H1 (cell line): ENCODE results near the gene SRGAP3. TPM values are rescaled to one million over a fixed set of nuclear protein-coding genes. Genes with fewer than 3 reads are reported as not detected.
A peak's percentile ranks its signal among the peaks of the same experiment; 100 is the strongest.

Experiments used
- CTCF ChIA-PET: fragments of 300-600 bp; sonication (Branson Sonifier 250); formaldehyde crosslinking; loops from one replicate; lab custom pipeline; 2021; ENCODE audit not compliant: partially characterized antibody; lab: Charles Lee
- POLR2A ChIA-PET: fragments of 300-600 bp; sonication (Branson Sonifier 250); formaldehyde crosslinking; loops from one replicate; lab custom pipeline; 2021; ENCODE audit warnings: inconsistent platforms; ENCODE audit not compliant: partially characterized antibody; lab: Charles Lee
- DNase-seq, 2 experiments: peaks; one replicate each; pipeline versions ENCODE4 v3.0.0 to v3.0.0-alpha.2; 2010 to 2022; ENCODE audit warnings: low spot score in 2 of 2, low read depth in 1 of 2, mixed read lengths in 1 of 2
- FAIRE-seq: peaks from 2 replicates; lab custom pipeline; 2011; peaks lifted over from hg19 to GRCh38; lab: Jason Lieb, UNC
- H2AFZ ChIP-seq: 2 replicates; pipeline ENCODE4 v1.8.1; 2012; ENCODE audit warnings: low read length, inconsistent platforms
- H2AK5ac ChIP-seq: 2 replicates; pipeline ENCODE4 v1.6.1; 2013; ENCODE audit warnings: low read depth, low read length
- H2BK120ac ChIP-seq: replicated peaks from 2 replicates; pipeline ENCODE3; 2013; ENCODE audit warnings: low read depth, low read length, inconsistent platforms
- H2BK12ac ChIP-seq: 2 replicates; pipeline ENCODE4 v1.6.1; 2013; ENCODE audit warnings: low read depth, low read length
- H2BK15ac ChIP-seq: 2 replicates; pipeline ENCODE4 v1.6.1; 2013; ENCODE audit warnings: low read length
- H2BK20ac ChIP-seq: 2 replicates; pipeline ENCODE4 v1.6.1; 2013; ENCODE audit warnings: low read length
- H2BK5ac ChIP-seq: 2 replicates; pipeline ENCODE4 v1.6.1; 2013; ENCODE audit warnings: low read depth, low read length
- H3K14ac ChIP-seq: 2 replicates; pipeline ENCODE4 v1.6.1; 2013; ENCODE audit warnings: inconsistent platforms; ENCODE audit not compliant: insufficient read length
- H3K18ac ChIP-seq: 2 replicates; pipeline ENCODE4 v1.6.1; 2013; ENCODE audit warnings: low read length; ENCODE audit errors: extremely low read depth
- H3K23ac ChIP-seq: 2 replicates; pipeline ENCODE4 v1.6.1; 2013; ENCODE audit warnings: inconsistent platforms; ENCODE audit not compliant: insufficient read length
- H3K23me2 ChIP-seq: 2 replicates; pipeline ENCODE4 v1.6.1; 2013; ENCODE audit warnings: low read depth, low read length
- H3K27ac ChIP-seq: 2 replicates; pipeline ENCODE4 v1.6.1; 2011; ENCODE audit warnings: low read depth, low read length, inconsistent platforms
- H3K27me3 ChIP-seq, 4 experiments: replicated peaks in 1 of 4; 1 replicate in 1 of 4; 2 replicates in 3 of 4; pipeline versions ENCODE4 v1.6.1 to v1.8.1; 2011 to 2013; ENCODE audit warnings: low read length in 3 of 4, mild to moderate bottlenecking in 3 of 4, inconsistent platforms in 2 of 4, mixed read lengths in 2 of 4, moderate library complexity in 1 of 4; ENCODE audit not compliant: control insufficient read depth in 3 of 4, insufficient read depth in 3 of 4; ENCODE audit errors: extremely low read depth in 1 of 4
- H3K36me3 ChIP-seq, 4 experiments: 2 replicates each; pipeline versions ENCODE4 v1.6.1 to v1.8.1; 2011 to 2013; ENCODE audit warnings: mild to moderate bottlenecking in 4 of 4, low read length in 3 of 4, moderate library complexity in 2 of 4, control low read depth in 1 of 4, inconsistent platforms in 1 of 4; ENCODE audit not compliant: insufficient read depth in 4 of 4, control insufficient read depth in 2 of 4
- H3K4ac ChIP-seq: replicated peaks from 2 replicates; pipeline ENCODE3; 2013; ENCODE audit warnings: low read length, low read depth, mixed read lengths, inconsistent platforms; ENCODE audit not compliant: insufficient read length
- H3K4me1 ChIP-seq, 4 experiments: replicated peaks in 1 of 4; 1 replicate in 1 of 4; 2 replicates in 3 of 4; pipeline versions ENCODE4 v1.6.1 to v1.8.1; 2011 to 2013; ENCODE audit warnings: low read length in 3 of 4, inconsistent platforms in 2 of 4, mixed read lengths in 1 of 4; ENCODE audit not compliant: insufficient read depth in 4 of 4, control insufficient read depth in 3 of 4
- H3K4me2 ChIP-seq, 2 experiments: 2 replicates each; pipeline versions ENCODE4 v1.6.1 to v1.8.1; 2011 to 2013; ENCODE audit warnings: low read depth in 2 of 2, low read length in 2 of 2, control low read depth in 1 of 2, inconsistent platforms in 1 of 2, mild to moderate bottlenecking in 1 of 2; ENCODE audit not compliant: insufficient read depth in 1 of 2
- H3K4me3 ChIP-seq, 4 experiments: fragments of 200-600, 300-600 bp in 1 of 4; sonication (generic), shearing (Covaris generic), sonication (Bioruptor Twin) in 1 of 4; 2 replicates each; pipeline versions ENCODE4 v1.5.1 to v1.8.1; 2011 to 2016; ENCODE audit warnings: low read length in 4 of 4, low read depth in 3 of 4, control low read depth in 2 of 4, inconsistent platforms in 2 of 4, mild to moderate bottlenecking in 2 of 4, mixed read lengths in 1 of 4, moderate library complexity in 1 of 4; ENCODE audit not compliant: insufficient read depth in 2 of 4; ENCODE audit errors: extremely low read depth in 1 of 4
- H3K56ac ChIP-seq: replicated peaks from 2 replicates; pipeline ENCODE3; 2013; ENCODE audit warnings: low read depth, mild to moderate bottlenecking, mixed read lengths, low read length, inconsistent platforms; ENCODE audit not compliant: insufficient read length
- H3K79me1 ChIP-seq: 2 replicates; pipeline ENCODE4 v1.6.1; 2013; ENCODE audit warnings: low read depth, low read length, control low read depth
- H3K79me2 ChIP-seq, 2 experiments: 2 replicates each; pipeline versions ENCODE4 v1.6.1 to v1.8.1; 2012 to 2013; ENCODE audit warnings: low read length in 2 of 2, mild to moderate bottlenecking in 2 of 2, inconsistent platforms in 1 of 2; ENCODE audit not compliant: insufficient read depth in 2 of 2, control insufficient read depth in 1 of 2
- H3K9ac ChIP-seq, 4 experiments: replicated peaks in 1 of 4; 1 replicate in 1 of 4; 2 replicates in 3 of 4; pipeline versions ENCODE4 v1.6.1 to v1.8.1; 2011 to 2013; ENCODE audit warnings: low read depth in 3 of 4, low read length in 3 of 4, control low read depth in 2 of 4, mild to moderate bottlenecking in 2 of 4, moderate library complexity in 2 of 4, inconsistent platforms in 1 of 4; ENCODE audit errors: extremely low read depth in 1 of 4
- H3K9me3 ChIP-seq, 2 experiments: 2 replicates each; pipeline versions ENCODE4 v1.6.1 to v1.8.1; 2012 to 2013; ENCODE audit warnings: mild to moderate bottlenecking in 2 of 2, moderate library complexity in 2 of 2, control low read depth in 1 of 2, inconsistent platforms in 1 of 2, low read depth in 1 of 2, low read length in 1 of 2, mixed read lengths in 1 of 2; ENCODE audit not compliant: insufficient read depth in 2 of 2
- H4K20me1 ChIP-seq, 2 experiments: replicated peaks in 1 of 2; 2 replicates each; pipeline versions ENCODE3 to v1.8.1; 2011 to 2013; ENCODE audit warnings: inconsistent platforms in 2 of 2, low read length in 2 of 2, mild to moderate bottlenecking in 1 of 2; ENCODE audit not compliant: insufficient read depth in 2 of 2, control insufficient read depth in 1 of 2
- H4K5ac ChIP-seq: 2 replicates; pipeline ENCODE4 v1.6.1; 2013; ENCODE audit warnings: low read length, low read depth, mixed read lengths, inconsistent platforms; ENCODE audit not compliant: insufficient read length
- H4K8ac ChIP-seq: 2 replicates; pipeline ENCODE4 v1.8.0; 2013; ENCODE audit warnings: mild to moderate bottlenecking, moderate library complexity, low read length, inconsistent platforms; ENCODE audit not compliant: insufficient read depth; ENCODE audit errors: extremely low read depth
- H4K91ac ChIP-seq: replicated peaks from 2 replicates; pipeline ENCODE3; 2013; ENCODE audit warnings: low read length, mixed read lengths, inconsistent platforms; ENCODE audit not compliant: insufficient read length
- CHD1 ChIP-seq: IDR thresholded peaks from 2 replicates; pipeline ENCODE4 v1.6.1; 2012; ENCODE audit warnings: low read depth, low read length, improper control_type of control experiment
- JUN ChIP-seq: IDR thresholded peaks from 2 replicates; pipeline ENCODE4 v1.6.1; 2011; ENCODE audit warnings: low read depth, mild to moderate bottlenecking, improper control_type of control experiment, low read length
- KDM5A ChIP-seq: fragments of 200-600 bp; IDR thresholded peaks from 2 replicates; pipeline ENCODE4 v1.7.1; 2012; ENCODE audit warnings: mild to moderate bottlenecking, low read length, inconsistent platforms, mixed read lengths
- POLR2AphosphoS5 ChIP-seq: IDR thresholded peaks from 2 replicates; pipeline ENCODE4 v1.6.1; 2011; ENCODE audit warnings: low read depth, low read length
- RBBP5 ChIP-seq: IDR thresholded peaks from 2 replicates; pipeline ENCODE4 v1.7.1; 2012; ENCODE audit warnings: low read depth, mild to moderate bottlenecking, inconsistent platforms, low read length, moderate library complexity, borderline replicate concordance
- SRF ChIP-seq: IDR thresholded peaks from 2 replicates; pipeline ENCODE4 v1.6.1; 2011; ENCODE audit warnings: mild to moderate bottlenecking, low read depth, low read length, moderate library complexity
- ZNF274 ChIP-seq: IDR thresholded peaks from 2 replicates; pipeline ENCODE4 v1.7.0; 2012; ENCODE audit warnings: low read length, borderline replicate concordance; ENCODE audit errors: extremely low read depth
- WGBS, 2 experiments: shearing (Covaris generic) in 1 of 2; methylation state at CpG; one replicate each; pipeline versions ENCODE4 v1.1.6 to v1.1.7; 2013 to 2015; ENCODE audit warnings: low lambda C conversion rate in 2 of 2, mixed read lengths in 2 of 2, inconsistent platforms in 1 of 2, low coverage in 1 of 2, missing lambda C conversion rate in 1 of 2; ENCODE audit not compliant: insufficient replicate concordance in 2 of 2, insufficient coverage in 1 of 2, insufficient read length in 1 of 2; ENCODE audit errors: extremely low coverage in 1 of 2, missing lambda C conversion rate in 1 of 2; 5-methylcytosine and 5-hydroxymethylcytosine counted together
- polyA plus RNA-seq, 7 experiments: library from polyadenylated mRNA; depleted of rRNA in 3 of 7; stranded (reverse) in 5 of 7; unstranded in 2 of 7; fragments of >200 nt in 5 of 7; fragments of 200-250 nt in 2 of 7; gene quantifications; 1 replicate in 5 of 7; 2 replicates in 1 of 7; 4 replicates in 1 of 7; pipeline versions ENCODE4 v1.2.1 to v1.2.3, GENCODE V29; 2011 to 2013; ENCODE audit warnings: missing spikeins in 2 of 7, mixed read lengths in 2 of 7
- total RNA-seq: library from RNA; stranded (reverse); fragmentation: NEBNext Ultra II Directional; extraction: Animal tissue kit (Norgen Biotek cat#: 25700); gene quantifications from 2 replicates; pipeline ENCODE4 v1.2.1, GENCODE V29; 2021

SRGAP3 gene
- total and polyA plus RNA-seq, 2 of the 8 experiments (the other 6 are each of a cell fraction or from before 2014, with no cell fraction given): 5.8 to 11.4 TPM

- Histone ChIP-seq H4K91ac (no peak overlapping the region), H2BK12ac (no peak overlapping the region), H2BK20ac (no peak overlapping the region), H2AK5ac (no peak overlapping the region), H4K5ac (no peak overlapping the region), H2BK5ac (no peak overlapping the region), H2BK15ac (no peak overlapping the region), H3K27me3 (no peaks in the 10 kb centered on the region), H2AFZ (no peak overlapping the region), H3K4me3 (no peak overlapping the region), H3K79me1 (no peaks in the 10 kb centered on the region), H3K14ac (no peak overlapping the region), H3K4me2 (0 out of 4 replicates have a peak overlapping the region, but pooled peaks of 1 of the 2 experiments have one; percentile 56), H3K9me3 (no peaks in the 10 kb centered on the region), H3K27ac (no peak overlapping the region), H3K36me3 (no peaks in the 10 kb centered on the region), H2BK120ac (no peak overlapping the region), H3K23ac (no peak overlapping the region), H3K4ac (no peak overlapping the region), H3K23me2 (no peaks in the 10 kb centered on the region), H3K56ac (no peak overlapping the region), H3K4me1 (peaks cover 3 to 22% (median 6%) of the 10 kb centered on the region in 4 experiments; a peak in 4 of 7 replicates), H3K79me2 (no peaks in the 10 kb centered on the region), H3K18ac (no peak overlapping the region; the same call in 1 of the 2 replicates), H4K8ac (no peak overlapping the region), H3K9ac (no peak overlapping the region), H4K20me1 (no peaks in the 10 kb centered on the region)
- FAIRE-seq (no peak), DNase-seq (no peak)
- no peak for TF ChIP-seq JUN
- no peak for TF ChIP-seq ZNF274
- TF ChIP-seq SRF: no peak
- TF ChIP-seq CHD1: no peak
- no peak for TF ChIP-seq KDM5A
- no peak for TF ChIP-seq RBBP5
- no peak for TF ChIP-seq POLR2AphosphoS5
- 62% methylated on average over 3 of the region's 3 CpGs; no CpG with 5 or more reads in 1 of the 2 experiments for WGBS, 2 experiments
- ChIA-PET POLR2A (no interaction called here), CTCF (interaction anchor here (0.6 kb wide), 1 partner anchor 131 kb away, joined by 3 read pairs; no protein-coding TSS in a partner anchor)
Observed at GRCh38 chr3:9198261-9198660, 51.2 kb downstream of the SRGAP3 start.
